Measurements from ENCODE around the gene PIKFYVE.

- TF ChIP-seq, protein P1, sequence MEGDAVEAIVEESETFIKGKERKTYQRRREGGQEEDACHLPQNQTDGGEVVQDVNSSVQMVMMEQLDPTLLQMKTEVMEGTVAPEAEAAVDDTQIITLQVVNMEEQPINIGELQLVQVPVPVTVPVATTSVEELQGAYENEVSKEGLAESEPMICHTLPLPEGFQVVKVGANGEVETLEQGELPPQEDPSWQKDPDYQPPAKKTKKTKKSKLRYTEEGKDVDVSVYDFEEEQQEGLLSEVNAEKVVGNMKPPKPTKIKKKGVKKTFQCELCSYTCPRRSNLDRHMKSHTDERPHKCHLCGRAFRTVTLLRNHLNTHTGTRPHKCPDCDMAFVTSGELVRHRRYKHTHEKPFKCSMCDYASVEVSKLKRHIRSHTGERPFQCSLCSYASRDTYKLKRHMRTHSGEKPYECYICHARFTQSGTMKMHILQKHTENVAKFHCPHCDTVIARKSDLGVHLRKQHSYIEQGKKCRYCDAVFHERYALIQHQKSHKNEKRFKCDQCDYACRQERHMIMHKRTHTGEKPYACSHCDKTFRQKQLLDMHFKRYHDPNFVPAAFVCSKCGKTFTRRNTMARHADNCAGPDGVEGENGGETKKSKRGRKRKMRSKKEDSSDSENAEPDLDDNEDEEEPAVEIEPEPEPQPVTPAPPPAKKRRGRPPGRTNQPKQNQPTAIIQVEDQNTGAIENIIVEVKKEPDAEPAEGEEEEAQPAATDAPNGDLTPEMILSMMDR (conservative IDR thresholded peaks at IDR 0.05; ENCODE audit: low read length) = peak; percentile 82
- TF ChIP-seq EZH2phosphoT487 (IDR thresholded peaks at IDR 0.05; ENCODE audit: borderline replicate concordance, low read depth, low read length) = no peak
Observed at GRCh38 chr2:208254118-208254870, 11.8 kb upstream of the PIKFYVE start.

Data from OCI-LY7 (cell line).